Naive thymus-derived CD4-positive, alpha-beta T cell (primary cell): ENCODE results near the gene ZNF276. TPM values are rescaled to one million over a fixed set of nuclear protein-coding genes. Genes with fewer than 3 reads are reported as not detected.

Source experiments
- ATAC-seq: fragments of 150-1000 bp; cut with Tn5 transposase; 2 replicates; pipeline ENCODE4 v1.10.0; 2021; ENCODE audit warnings: mild to moderate bottlenecking, moderate library complexity
- CTCF ChIA-PET: fragments of 350-600 bp; sonication (Branson Sonifier 250); formaldehyde crosslinking; loops from one replicate; lab custom pipeline; 2021; ENCODE audit warnings: antibody characterized with exemption; lab: Charles Lee
- POLR2A ChIA-PET: fragments of 350-600 bp; sonication (Branson Sonifier 250); formaldehyde crosslinking; loops from one replicate; lab custom pipeline; 2021; ENCODE audit warnings: antibody characterized with exemption, inconsistent platforms; lab: Charles Lee
- DNase-seq, 9 donors: peaks; one replicate each; pipeline versions ENCODE4 v3.0.0 to v3.0.0-alpha.2; 2020 to 2022; ENCODE audit warnings: mixed read lengths in 1 of 9
- H3K27ac ChIP-seq: one replicate; pipeline ENCODE4 v1.7.0; 2013; ENCODE audit warnings: mild to moderate bottlenecking, low read depth, low read length, moderate library complexity
- H3K27me3 ChIP-seq, 2 donors: one replicate each; pipeline ENCODE4 v1.7.0; 2013; ENCODE audit warnings: low read length in 2 of 2, mild to moderate bottlenecking in 2 of 2, moderate library complexity in 2 of 2; ENCODE audit not compliant: control insufficient read depth in 2 of 2, insufficient read depth in 2 of 2
- H3K36me3 ChIP-seq, 3 experiments: 1 replicate in 2 of 3; 2 replicates in 1 of 3; pipeline ENCODE4 v1.7.0; 2013; ENCODE audit warnings: low read length in 3 of 3, mild to moderate bottlenecking in 3 of 3, moderate library complexity in 1 of 3; ENCODE audit not compliant: insufficient read depth in 3 of 3, control insufficient read depth in 2 of 3
- H3K4me1 ChIP-seq, 2 donors: one replicate each; pipeline ENCODE4 v1.7.0; 2013; ENCODE audit warnings: low read length in 2 of 2, mild to moderate bottlenecking in 2 of 2, moderate library complexity in 1 of 2; ENCODE audit not compliant: control insufficient read depth in 2 of 2, insufficient read depth in 2 of 2
- H3K4me3 ChIP-seq: 2 replicates; pipeline ENCODE4 v1.7.0; 2013; ENCODE audit warnings: mild to moderate bottlenecking, low read length
- H3K9me3 ChIP-seq, 3 experiments: 1 replicate in 2 of 3; 2 replicates in 1 of 3; pipeline ENCODE4 v1.7.0; 2013; ENCODE audit warnings: low read length in 3 of 3; ENCODE audit not compliant: control insufficient read depth in 2 of 3
- H3K27ac Mint-ChIP-seq, 9 donors: one replicate each; pipeline ENCODE4 v1.8.0; 2020 to 2022; ENCODE audit warnings: mixed read lengths in 9 of 9, mild to moderate bottlenecking in 8 of 9, moderate library complexity in 5 of 9, inconsistent platforms in 2 of 9
- H3K27me3 Mint-ChIP-seq, 5 donors: one replicate each; pipeline ENCODE4 v1.8.0; 2021 to 2022; ENCODE audit warnings: mixed read lengths in 5 of 5, mild to moderate bottlenecking in 1 of 5
- H3K36me3 Mint-ChIP-seq, 5 donors: one replicate each; pipeline ENCODE4 v1.8.0; 2020 to 2022; ENCODE audit warnings: mixed read lengths in 5 of 5, mild to moderate bottlenecking in 3 of 5, inconsistent platforms in 1 of 5
- H3K4me1 Mint-ChIP-seq, 7 donors: one replicate each; pipeline ENCODE4 v1.8.0; 2020 to 2022; ENCODE audit warnings: mixed read lengths in 7 of 7, mild to moderate bottlenecking in 3 of 7, inconsistent platforms in 1 of 7
- H3K4me3 Mint-ChIP-seq, 10 donors: one replicate each; pipeline ENCODE4 v1.8.0; 2020 to 2022; ENCODE audit warnings: mild to moderate bottlenecking in 10 of 10, mixed read lengths in 10 of 10, moderate library complexity in 6 of 10, inconsistent platforms in 2 of 10
- H3K9me3 Mint-ChIP-seq, 11 donors: one replicate each; pipeline ENCODE4 v1.8.0; 2020 to 2022; ENCODE audit warnings: mixed read lengths in 11 of 11, mild to moderate bottlenecking in 4 of 11, inconsistent platforms in 1 of 11, moderate library complexity in 1 of 11
- intact Hi-C, 2 donors: fragments of 100-400 bp; cut with micrococcal nuclease; formaldehyde crosslinking; loops; one replicate each; pipeline ENCODE4 v1.15.1; 2023
- polyA plus RNA-seq, 2 donors: library from polyadenylated mRNA; unstranded; fragments of 300-500 nt; fragmentation: Illumina TruSeq; gene quantifications; one replicate each; pipeline ENCODE4 v1.2.3, GENCODE V29; 2021
- total RNA-seq, 6 experiments: library from RNA in 5 of 6; stranded (reverse) in 5 of 6; gene quantifications; 1 replicate in 5 of 6; 2 replicates in 1 of 6; pipeline ENCODE4 v1.2.3 and lab custom pipeline; 2021 to 2026

ZNF276 gene
- total and polyA plus RNA-seq, 7 experiments from 2014 or later, result 17.0 to 160 (median 115) TPM

- Histone ChIP-seq H3K4me3 (no peak overlapping the region), H3K36me3 (peaks cover 32 to 79% (median 52%) of the 10 kb centered on the region in 3 experiments), H3K4me1 (peaks cover 28 to 40% of the 10 kb centered on the region in 2 donors), H3K27ac (peak overlapping the region; percentile 46), H3K9me3 (no peaks in the 10 kb centered on the region), H3K27me3 (no peaks in the 10 kb centered on the region)
- Mint-ChIP-seq H3K27ac (peak overlapping the region; percentile 68 to 94 (median 86)), H3K4me3 (peak overlapping the region; percentile 39 to 80 (median 66)), H3K4me1 (peaks cover 4 to 70% (median 37%) of the 10 kb centered on the region in 7 donors), H3K27me3 (no peaks in the 10 kb centered on the region), H3K36me3 (peaks cover 11 to 44% (median 29%) of the 10 kb centered on the region in 5 donors), H3K9me3 (no peaks in the 10 kb centered on the region)
- intact Hi-C loops, result loop anchor here (1.0 to 5.0 kb wide), 4 partner anchors 14 to 50 kb away; no protein-coding TSS in a partner anchor
- peak in 7 of 9 donors; percentile 63 to 83 (median 76) for DNase-seq
- ChIA-PET CTCF (interaction anchor here (0.6 to 1.3 kb wide), 6 partner anchors 14 to 38 kb away, joined by 3 to 6 read pairs (median 4); partner anchors contain the start of gene SPATA2L), POLR2A (interaction anchor here (0.7 to 11.0 kb wide), 11 partner anchors 12 to 136 kb away, joined by 3 to 156 read pairs (median 4); partner anchors contain the start of genes TCF25 and VPS9D1)
- ATAC-seq, result peak; percentile 86
Measured at GRCh38 chr16:89737341-89738071, 16.2 kb downstream of the ZNF276 start.

DNA sequence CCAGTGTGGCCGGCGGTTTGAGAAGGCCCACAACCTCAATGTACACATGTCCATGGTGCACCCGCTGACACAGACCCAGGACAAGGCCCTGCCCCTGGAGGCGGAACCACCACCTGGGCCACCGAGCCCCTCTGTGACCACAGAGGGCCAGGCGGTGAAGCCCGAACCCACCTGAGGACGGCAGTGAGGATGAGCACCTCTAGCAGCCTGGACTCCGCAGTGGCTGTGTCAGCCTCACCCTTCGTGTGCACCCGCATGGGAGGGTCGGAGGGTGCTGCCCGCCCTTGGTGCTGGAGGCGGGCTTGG is 16.7 kb downstream of the ZNF276 start:
- Histone ChIP-seq H3K4me1 (peaks cover 28 to 37% of the 10 kb centered on the region in 2 donors), H3K4me3 (no peak overlapping the region), H3K27ac (no peak overlapping the region), H3K9me3 (no peaks in the 10 kb centered on the region), H3K27me3 (no peaks in the 10 kb centered on the region), H3K36me3 (peaks cover 30 to 74% (median 49%) of the 10 kb centered on the region in 3 experiments)
- peaks cover 4 to 70% (median 40%) of the 10 kb centered on the region in 7 donors for H3K4me1 Mint-ChIP-seq
- no peaks in the 10 kb centered on the region for H3K9me3 Mint-ChIP-seq
- H3K4me3 Mint-ChIP-seq, result peak overlapping the region in 6 of 10 donors; percentile 50 to 80 (median 70)
- ChIA-PET POLR2A (interaction anchor here (1.1 to 11.0 kb wide), 7 partner anchors 9 to 47 kb away, joined by 3 to 156 read pairs (median 5); partner anchors contain the start of gene VPS9D1), CTCF (interaction anchor here (1.2 kb wide), 1 partner anchor 14 kb away, joined by 6 read pairs; no protein-coding TSS in a partner anchor)
- peak; percentile 2 for ATAC-seq
- peaks cover 11 to 42% (median 27%) of the 10 kb centered on the region in 5 donors for H3K36me3 Mint-ChIP-seq
- intact Hi-C loops, result loop anchor here in 1 of 2 donors (5.0 kb wide), 1 partner anchor 49 kb away; no protein-coding TSS in a partner anchor
- no peak for DNase-seq
- peak overlapping the region in 5 of 9 donors; percentile 84 to 94 (median 89) for H3K27ac Mint-ChIP-seq
- H3K27me3 Mint-ChIP-seq, result no peaks in the 10 kb centered on the region

GRCh38 chr16:89738538-89739317 is 17.4 kb downstream of the ZNF276 start:
- no peak overlapping the region for H3K4me3 ChIP-seq
- peaks cover 23 to 67% (median 42%) of the 10 kb centered on the region in 3 experiments for H3K36me3 ChIP-seq
- Mint-ChIP-seq H3K4me1 (peaks cover 4 to 69% (median 46%) of the 10 kb centered on the region in 7 donors), H3K4me3 (peak overlapping the region in 3 of 10 donors; percentile 4 to 23 (median 20)), H3K27me3 (no peaks in the 10 kb centered on the region), H3K36me3 (peaks cover 11 to 42% (median 24%) of the 10 kb centered on the region in 5 donors), H3K27ac (peak overlapping the region in 6 of 9 donors; percentile 12 to 69 (median 40)), H3K9me3 (no peaks in the 10 kb centered on the region)
- ATAC-seq (no peak), DNase-seq (no peak)
- ChIA-PET POLR2A (interaction anchor here (0.8 to 11.0 kb wide), 9 partner anchors 9 to 47 kb away, joined by 3 to 156 read pairs (median 4); partner anchors contain the start of gene VPS9D1), CTCF (interaction anchor here (0.7 to 2.0 kb wide), 4 partner anchors 33 to 126 kb away, joined by 3 to 7 read pairs (median 4); no protein-coding TSS in a partner anchor)
- H3K9me3 ChIP-seq, result no peaks in the 10 kb centered on the region
- H3K27me3 ChIP-seq, result no peaks in the 10 kb centered on the region
- no peak overlapping the region for H3K27ac ChIP-seq
- H3K4me1 ChIP-seq, result peaks cover 24 to 31% of the 10 kb centered on the region in 2 donors
- intact Hi-C loops, result loop anchor here in 1 of 2 donors (5.0 kb wide), 1 partner anchor 49 kb away; no protein-coding TSS in a partner anchor

GRCh38 chr16:89739383-89739782 is 18.0 kb downstream of the ZNF276 start:
- H3K27me3 ChIP-seq, result no peaks in the 10 kb centered on the region
- no peaks in the 10 kb centered on the region for H3K9me3 ChIP-seq
- peaks cover 4 to 68% (median 50%) of the 10 kb centered on the region in 7 donors for H3K4me1 Mint-ChIP-seq
- H3K4me3 Mint-ChIP-seq, result peak overlapping the region in 2 of 10 donors; percentile 4 to 23
- no peaks in the 10 kb centered on the region for H3K9me3 Mint-ChIP-seq
- ChIA-PET POLR2A (interaction anchor here (0.9 to 11.0 kb wide), 7 partner anchors 8 to 46 kb away, joined by 3 to 156 read pairs (median 5); partner anchors contain the start of gene VPS9D1), CTCF (interaction anchor here (0.7 to 2.0 kb wide), 5 partner anchors 34 to 125 kb away, joined by 3 to 7 read pairs (median 4); no protein-coding TSS in a partner anchor)
- no peak for ATAC-seq
- peak overlapping the region in 6 of 9 donors; percentile 12 to 69 (median 35) for H3K27ac Mint-ChIP-seq
- H3K27ac ChIP-seq, result no peak overlapping the region
- no peaks in the 10 kb centered on the region for H3K27me3 Mint-ChIP-seq
- no peak for DNase-seq
- intact Hi-C loops, result loop anchor here in 1 of 2 donors (5.0 kb wide), 1 partner anchor 48 kb away; no protein-coding TSS in a partner anchor
- peaks cover 18 to 28% of the 10 kb centered on the region in 2 donors for H3K4me1 ChIP-seq
- peaks cover 19 to 61% (median 36%) of the 10 kb centered on the region in 3 experiments for H3K36me3 ChIP-seq
- H3K4me3 ChIP-seq, result no peak overlapping the region
- H3K36me3 Mint-ChIP-seq, result peaks cover 11 to 41% (median 22%) of the 10 kb centered on the region in 5 donors

DNA sequence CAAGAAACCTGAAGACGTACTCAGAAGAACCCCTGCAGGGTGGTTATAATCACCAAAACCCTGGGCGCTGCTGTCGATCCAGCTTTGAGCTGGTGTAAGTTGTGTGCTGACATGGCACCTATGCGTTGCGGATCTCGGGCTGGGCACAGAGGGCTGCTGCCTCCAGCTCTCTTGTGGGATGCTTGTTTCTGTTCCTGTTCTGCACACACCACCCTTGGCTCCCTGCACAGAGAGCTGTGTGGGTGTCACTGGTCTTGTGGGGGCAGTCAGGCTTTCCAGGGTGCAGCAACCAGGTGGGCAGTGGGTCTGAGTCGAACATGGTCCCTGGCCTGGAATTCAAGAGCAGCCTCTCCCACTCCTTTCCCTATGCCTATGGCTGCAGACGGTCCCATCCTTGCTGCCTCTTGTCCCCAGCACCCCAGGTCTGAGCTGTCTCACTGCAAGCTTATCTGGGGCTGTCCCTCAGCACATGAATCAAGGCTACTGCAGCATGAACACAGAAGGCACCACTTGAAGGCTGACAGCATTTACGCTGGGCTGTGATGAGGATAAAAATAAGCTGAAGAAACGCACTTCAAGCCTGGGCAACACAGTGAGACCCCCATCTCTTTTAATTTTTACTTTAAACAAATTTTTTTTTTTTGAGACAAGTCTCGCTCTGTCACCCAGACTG is 20.1 kb downstream of the ZNF276 start:
- ChIA-PET POLR2A (interaction anchor here (0.8 to 11.0 kb wide), 14 partner anchors 8 to 132 kb away, joined by 3 to 156 read pairs (median 4); partner anchors contain the start of genes TCF25 and VPS9D1), CTCF (no interaction called here)
- H3K4me3 ChIP-seq, result no peak overlapping the region
- peak overlapping the region; percentile 18 for H3K27ac ChIP-seq
- Mint-ChIP-seq H3K27me3 (no peaks in the 10 kb centered on the region), H3K27ac (peak overlapping the region in 7 of 9 donors; percentile 28 to 67 (median 54)), H3K36me3 (peaks cover 8 to 32% (median 15%) of the 10 kb centered on the region in 5 donors), H3K4me3 (no peak overlapping the region), H3K9me3 (no peaks in the 10 kb centered on the region), H3K4me1 (peaks cover 4 to 60% (median 47%) of the 10 kb centered on the region in 7 donors)
- H3K36me3 ChIP-seq, result peaks cover 19 to 40% (median 24%) of the 10 kb centered on the region in 3 experiments
- intact Hi-C loops, result loop anchor here in 1 of 2 donors (2.0 kb wide), 1 partner anchor 19 kb away; no protein-coding TSS in a partner anchor
- H3K9me3 ChIP-seq, result no peaks in the 10 kb centered on the region
- no peak for DNase-seq
- no peak for ATAC-seq
- H3K4me1 ChIP-seq, result peaks cover 17 to 27% of the 10 kb centered on the region in 2 donors
- no peaks in the 10 kb centered on the region for H3K27me3 ChIP-seq
